Testis (tissue), 3 donors: ENCODE data around the gene KBTBD4. TPM values are rescaled to one million over a fixed set of nuclear protein-coding genes. Genes with fewer than 3 reads are reported as not detected.

ENCODE experiments used
- DNase-seq: peaks from one replicate; pipeline ENCODE4 v3.0.0-alpha.2; 2019
- H3K27ac ChIP-seq, 2 donors: fragments of 200-600 bp; sonication (generic); one replicate each; pipeline ENCODE4 v1.5.1; 2019
- H3K27me3 ChIP-seq: fragments of 200-600 bp; sonication (generic); one replicate; pipeline ENCODE4 v1.5.1; 2019
- H3K36me3 ChIP-seq: fragments of 200-600 bp; sonication (generic); one replicate; pipeline ENCODE4 v1.5.1; 2017; ENCODE audit warnings: low read depth; ENCODE audit errors: missing control alignments
- H3K4me1 ChIP-seq: fragments of 200-600 bp; sonication (generic); one replicate; pipeline ENCODE4 v1.5.1; 2019
- H3K4me3 ChIP-seq, 2 donors: fragments of 200-600 bp; sonication (generic); one replicate each; pipeline ENCODE4 v1.5.1; 2017 to 2019
- H3K9me3 ChIP-seq: fragments of 200-600 bp; sonication (generic); one replicate; pipeline ENCODE4 v1.5.1; 2017
- CTCF ChIP-seq, 3 experiments: fragments of 450-650 bp in 2 of 3; fragments of 200-600 bp in 1 of 3; sonication (generic) in 1 of 3; IDR thresholded peaks; one replicate each; pipeline ENCODE4 v1.5.1; 2016 to 2019; ENCODE audit warnings: antibody characterized with exemption in 3 of 3, mild to moderate bottlenecking in 2 of 3, moderate library complexity in 1 of 3
- POLR2A ChIP-seq: fragments of 450-650 bp; IDR thresholded peaks from one replicate; pipeline ENCODE4 v1.6.1; 2017; ENCODE audit warnings: antibody characterized with exemption, mild to moderate bottlenecking, moderate library complexity
- WGBS, 2 donors: methylation state at CpG; one replicate each; pipeline ENCODE4 v1.1.5; 2018; 5-methylcytosine and 5-hydroxymethylcytosine counted together
- intact Hi-C: fragments of 100-400 bp; cut with DNase I; formaldehyde crosslinking; loops from one replicate; pipeline ENCODE4 v1.15.1; 2023; ENCODE audit warnings: low total_unique reads
- polyA plus RNA-seq: library from polyadenylated mRNA; stranded (reverse); fragments of 350-450 nt; fragmentation: Illumina TruSeq; extraction: RNeasy Lipid Tissue Mini Kit (QIAGEN cat#74804); gene quantifications from one replicate; pipeline ENCODE4 v1.2.3, GENCODE V29; 2014; ENCODE audit warnings: low read depth, low replicate concordance; ENCODE audit not compliant: insufficient read depth
- total RNA-seq, 2 donors: library from RNA; depleted of rRNA; stranded (reverse); fragments of >200 nt; gene quantifications; one replicate each; pipeline ENCODE4 v1.2.3, GENCODE V29; 2016

Gene KBTBD4
- total and polyA plus RNA-seq, 3 donors from 2014 or later, result 27.8 to 35.9 (median 35.5) TPM

GRCh38 chr11:47572715-47573255 lies 6.0 kb downstream of the KBTBD4 start:
- no peak overlapping the region for H3K27ac ChIP-seq
- intact Hi-C loops, result no loop called here

DNA sequence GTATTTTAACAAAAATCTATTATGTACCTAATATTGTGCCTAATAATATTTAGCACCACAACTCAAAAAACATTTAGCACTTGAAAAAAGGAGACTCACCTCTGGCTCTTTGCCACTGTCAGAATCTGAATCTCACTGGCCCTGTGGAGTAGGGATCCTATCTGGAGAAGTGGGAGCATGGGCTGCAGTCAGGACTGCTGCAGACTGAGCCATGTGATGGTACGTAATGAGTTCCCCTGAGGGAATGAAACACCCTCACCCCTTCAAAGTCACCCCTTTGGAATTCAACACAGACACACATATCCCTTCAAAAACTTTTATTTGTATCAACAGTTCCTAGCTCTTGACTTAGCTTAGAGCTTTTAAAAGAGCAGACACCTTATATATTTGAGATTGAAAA lies 6.9 kb downstream of the KBTBD4 start:
- H3K9me3 ChIP-seq, result no peaks in the 10 kb centered on the region
- TF ChIP-seq POLR2A (no peak), CTCF (IDR thresholded peaks at IDR 0.05) (no peak)
- no peak overlapping the region for H3K4me3 ChIP-seq
- 75 to 88% methylated on average over 1 of the region's 1 CpG for WGBS, 2 donors
- H3K27me3 ChIP-seq, result no peaks in the 10 kb centered on the region
- H3K4me1 ChIP-seq, result peaks cover 4% of the 10 kb centered on the region
- H3K36me3 ChIP-seq, result no peaks in the 10 kb centered on the region
- intact Hi-C loops, result no loop called here
- DNase-seq, result no peak
- H3K27ac ChIP-seq, result no peak overlapping the region

More at GRCh38 chr11:47572715-47573255, 6.0 kb downstream of the KBTBD4 start:
- Histone ChIP-seq H3K4me3 (no peak overlapping the region), H3K27me3 (no peaks in the 10 kb centered on the region), H3K4me1 (peaks cover 8% of the 10 kb centered on the region), H3K36me3 (no peaks in the 10 kb centered on the region), H3K9me3 (no peaks in the 10 kb centered on the region)
- DNase-seq, result no peak
- TF ChIP-seq CTCF (IDR thresholded peaks at IDR 0.05) (no peak), POLR2A (no peak)
- WGBS, 2 donors, result 44 to 62% methylated on average over 8 of the region's 8 CpGs

- intact Hi-C loops, result no loop called here
- Histone ChIP-seq H3K4me1 (peaks cover 4% of the 10 kb centered on the region), H3K36me3 (no peaks in the 10 kb centered on the region), H3K27ac (no peak overlapping the region), H3K27me3 (no peaks in the 10 kb centered on the region), H3K9me3 (no peaks in the 10 kb centered on the region), H3K4me3 (no peak overlapping the region)
- no peak for DNase-seq
- WGBS, 2 donors, result 71 to 83% methylated on average over 4 of the region's 4 CpGs
- TF ChIP-seq CTCF (IDR thresholded peaks at IDR 0.05) (no peak), POLR2A (no peak)
These were observed 7.4 kb downstream of the KBTBD4 start for GRCh38 chr11:47571357-47571729.

DNA sequence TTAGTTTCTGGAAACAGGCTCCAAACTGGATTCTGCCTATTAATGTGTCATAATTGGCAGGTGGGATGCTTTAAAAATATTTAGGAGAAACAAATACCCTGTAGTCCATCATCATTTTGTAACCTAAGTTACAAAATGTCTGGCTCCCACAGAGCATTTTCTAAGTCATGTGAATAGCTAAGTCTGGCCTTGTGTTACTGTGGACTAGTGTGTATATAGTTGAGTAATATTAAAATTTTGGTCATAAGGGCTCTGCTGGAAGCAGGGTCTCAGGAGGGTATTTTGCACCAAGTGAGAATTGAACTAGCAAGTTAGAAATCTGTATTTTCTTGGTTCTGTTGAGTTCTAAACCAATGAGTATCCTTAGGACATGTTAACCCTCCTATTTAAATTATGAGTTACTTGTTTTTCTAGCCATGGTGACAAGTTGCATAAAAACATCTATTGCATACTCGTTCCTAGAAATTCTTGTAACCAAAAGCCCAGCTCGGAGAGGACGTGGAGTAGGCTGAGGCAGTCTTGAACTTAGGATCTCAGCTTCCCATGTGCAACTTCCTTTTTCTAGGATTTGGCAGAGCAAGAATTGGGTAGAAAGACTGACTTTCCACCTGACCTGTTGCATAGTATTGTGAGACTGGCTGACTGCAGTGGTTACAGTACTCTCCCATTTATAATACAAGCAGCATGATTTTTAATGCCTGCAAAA lies 8.0 kb downstream of the KBTBD4 start:
- intact Hi-C loops, result no loop called here
- Histone ChIP-seq H3K27ac (no peak overlapping the region), H3K4me3 (no peak overlapping the region), H3K9me3 (no peaks in the 10 kb centered on the region), H3K36me3 (no peaks in the 10 kb centered on the region), H3K27me3 (no peaks in the 10 kb centered on the region), H3K4me1 (peaks cover 4% of the 10 kb centered on the region)
- DNase-seq, result no peak
- no peak for TF ChIP-seq CTCF (IDR thresholded peaks at IDR 0.05)
- TF ChIP-seq POLR2A, result no peak
- 89% methylated on average over 3 of the region's 3 CpGs for WGBS, 2 donors

- WGBS, 2 donors, result 88 to 98% methylated on average over 7 of the region's 7 CpGs
- H3K36me3 ChIP-seq, result no peaks in the 10 kb centered on the region
- DNase-seq, result no peak
These were observed 9.1 kb downstream of the KBTBD4 start for GRCh38 chr11:47569646-47570045.

More at GRCh38 chr11:47569646-47570045, 9.1 kb downstream of the KBTBD4 start:
- H3K4me3 ChIP-seq, result no peak overlapping the region
- H3K4me1 ChIP-seq, result peaks cover 8% of the 10 kb centered on the region
- H3K9me3 ChIP-seq, result no peaks in the 10 kb centered on the region
- TF ChIP-seq CTCF (IDR thresholded peaks at IDR 0.05), result no peak
- no peak for TF ChIP-seq POLR2A
- intact Hi-C loops, result no loop called here
- H3K27me3 ChIP-seq, result no peaks in the 10 kb centered on the region
- H3K27ac ChIP-seq, result no peak overlapping the region
